ENCODE data around the gene LRSAM1. TPM values are rescaled to one million over a fixed set of nuclear protein-coding genes. Genes with fewer than 3 reads are reported as not detected.

The LRSAM1 gene
- total and polyA plus RNA-seq, 4 donors: 6.6 to 9.7 (median 7.1) TPM

- TF ChIP-seq ZBTB33 (IDR thresholded peaks at IDR 0.05) (peak; percentile 91), RAD21 (IDR thresholded peaks at IDR 0.05) (peak in 1 of 2 donors; percentile 13), ATF3 (IDR thresholded peaks at IDR 0.05) (no peak), YY1 (IDR thresholded peaks at IDR 0.05) (peak; percentile 60), JUND (IDR thresholded peaks at IDR 0.05) (peak in 1 of 2 donors; percentile 49), GABPA (IDR thresholded peaks at IDR 0.05 in 1 of 2, conservative IDR thresholded peaks at IDR 0.05 in 1 of 2) (no peak)
Observed at GRCh38 chr9:127452691-127453090, 1.4 kb downstream of the LRSAM1 start (continued).

GRCh38 chr9:127455324-127455992, 4.1 kb downstream of the LRSAM1 start:
- peaks cover 5 to 22% (median 11%) of the 10 kb centered on the region in 4 donors for H3K36me3 ChIP-seq (ENCODE audit: control insufficient read depth in 4 of 4, insufficient read depth in 3 of 4, low read depth in 1 of 4, low read length in 3 of 4)
- H3K4me1 ChIP-seq (ENCODE audit: control insufficient read depth in 4 of 4, insufficient read depth in 4 of 4, low read length in 3 of 4): peaks cover 2 to 27% (median 16%) of the 10 kb centered on the region in 4 donors
- no peak overlapping the region for H3K4me3 ChIP-seq (ENCODE audit: low read depth in 1 of 3, low read length in 3 of 3)
- no peak overlapping the region for H3K9ac ChIP-seq (ENCODE audit: low read depth in 1 of 2, low read length in 2 of 2)
- H3K27me3 ChIP-seq (ENCODE audit: control insufficient read depth in 4 of 4, insufficient read depth in 4 of 4, low read length in 3 of 4): no peaks in the 10 kb centered on the region
- H3K9me3 ChIP-seq (ENCODE audit: control insufficient read depth in 4 of 4, low read length in 3 of 4): no peaks in the 10 kb centered on the region
- H3K27ac ChIP-seq (ENCODE audit: low read depth in 1 of 2, low read length in 2 of 2): no peak overlapping the region
- WGBS: 53% methylated on average over 6 of the region's 6 CpGs
- TF ChIP-seq JUND (IDR thresholded peaks at IDR 0.05): no peak
- TF ChIP-seq SP1 (IDR thresholded peaks at IDR 0.05): no peak
- no peak for TF ChIP-seq HNF4A (conservative IDR thresholded peaks at IDR 0.05)
- peak in 1 of 2 donors; percentile 57 for TF ChIP-seq GABPA (IDR thresholded peaks at IDR 0.05 in 1 of 2, conservative IDR thresholded peaks at IDR 0.05 in 1 of 2)
- peak; percentile 47 for TF ChIP-seq CTCF (IDR thresholded peaks at IDR 0.05; ENCODE audit: low read depth, low read length, missing input control)
- no peak for TF ChIP-seq ZBTB33 (IDR thresholded peaks at IDR 0.05)
- no peak for TF ChIP-seq TAF1 (conservative IDR thresholded peaks at IDR 0.05)
- TF ChIP-seq NR2F2 (IDR thresholded peaks at IDR 0.05): no peak
- no peak for TF ChIP-seq YY1 (IDR thresholded peaks at IDR 0.05)
- TF ChIP-seq RAD21 (IDR thresholded peaks at IDR 0.05): peak; percentile 68 to 80
- TF ChIP-seq FOXA1 (IDR thresholded peaks at IDR 0.05): no peak
- no peak for TF ChIP-seq HNF4G (IDR thresholded peaks at IDR 0.05)
- TF ChIP-seq REST (IDR thresholded peaks at IDR 0.05): no peak
- TF ChIP-seq RXRA (IDR thresholded peaks at IDR 0.05): no peak
- DNase-seq (ENCODE audit: low spot score): peak; percentile 56

Measured in liver (tissue), 9 donors.